IMR-90 (cell line): ENCODE data around the gene SLC4A7. TPM values are rescaled to one million over a fixed set of nuclear protein-coding genes. Genes with fewer than 3 reads are reported as not detected.

Experiments used
- ATAC-seq: fragments of 200-7000 bp; cut with Tn5 transposase; 2 replicates; pipeline ENCODE4 v1.9.1; 2020; ENCODE audit warnings: low read depth, mild to moderate bottlenecking, moderate library complexity
- BruUV-seq: library from RNA; stranded (reverse); fragments of 400-500 nt; replicated peaks from 2 replicates; lab custom pipeline; 2021; lab: Mats Ljungman, UMichigan
- CTCF ChIA-PET: fragments of 300-600 bp; formaldehyde crosslinking; extraction: SDS; loops from one replicate; lab custom pipeline; 2021; ENCODE audit warnings: antibody characterized with exemption; lab: Yijun Ruan, JAX
- POLR2A ChIA-PET: fragments of 300-600 bp; sonication (Branson Sonifier 250); formaldehyde crosslinking; loops from one replicate; lab custom pipeline; 2022; ENCODE audit warnings: antibody characterized with exemption; ENCODE audit not compliant: unreplicated experiment; lab: Charles Lee
- DNase-seq: peaks from one replicate; pipeline ENCODE4 v3.0.0; 2013
- H2AFZ ChIP-seq: replicated peaks from 2 replicates; pipeline ENCODE3; 2013; ENCODE audit warnings: low read length, mild to moderate bottlenecking; ENCODE audit not compliant: poor library complexity
- H2AK5ac ChIP-seq: 2 replicates; pipeline ENCODE4 v1.6.1; 2013; ENCODE audit warnings: low read depth, low read length, inconsistent platforms
- H2AK9ac ChIP-seq: replicated peaks from 2 replicates; pipeline ENCODE3; 2013; ENCODE audit warnings: mild to moderate bottlenecking, low read depth, low read length, moderate library complexity; ENCODE audit not compliant: poor library complexity
- H2BK120ac ChIP-seq: 2 replicates; pipeline ENCODE4 v1.6.1; 2013; ENCODE audit warnings: low read depth, low read length, inconsistent platforms
- H2BK15ac ChIP-seq: 3 replicates; pipeline ENCODE4 v1.6.1; 2013; ENCODE audit warnings: low read depth, low read length, inconsistent platforms
- H2BK20ac ChIP-seq: 2 replicates; pipeline ENCODE4 v1.6.1; 2013; ENCODE audit warnings: low read depth, mild to moderate bottlenecking, inconsistent platforms, low read length, moderate library complexity
- H2BK5ac ChIP-seq: 2 replicates; pipeline ENCODE4 v1.6.1; 2013; ENCODE audit warnings: mild to moderate bottlenecking, low read depth, low read length, inconsistent platforms; ENCODE audit not compliant: poor library complexity, severe bottlenecking
- H3K14ac ChIP-seq: replicated peaks from 2 replicates; pipeline ENCODE4 v1.6.1; 2013; ENCODE audit warnings: low read depth, low read length, inconsistent platforms
- H3K18ac ChIP-seq: 2 replicates; pipeline ENCODE4 v1.6.1; 2013; ENCODE audit warnings: low read depth, low read length, control low read depth
- H3K23ac ChIP-seq: 2 replicates; pipeline ENCODE4 v1.6.1; 2013; ENCODE audit warnings: low read depth, low read length, inconsistent platforms
- H3K27ac ChIP-seq: 2 replicates; pipeline ENCODE4 v1.5.1; 2013; ENCODE audit warnings: mild to moderate bottlenecking, control low read depth, low read length; ENCODE audit not compliant: insufficient read depth
- H3K27me3 ChIP-seq: 2 replicates; pipeline ENCODE4 v1.6.1; 2013; ENCODE audit warnings: low read length; ENCODE audit not compliant: control insufficient read depth, insufficient read depth
- H3K36me3 ChIP-seq: 2 replicates; pipeline ENCODE4 v1.6.1; 2013; ENCODE audit warnings: low read length, mixed read lengths; ENCODE audit not compliant: control insufficient read depth, insufficient read depth
- H3K4ac ChIP-seq: 2 replicates; pipeline ENCODE4 v1.6.1; 2013; ENCODE audit warnings: low read depth, low read length, inconsistent platforms
- H3K4me1 ChIP-seq: 2 replicates; pipeline ENCODE4 v1.6.1; 2013; ENCODE audit warnings: low read length, mixed read lengths; ENCODE audit not compliant: control insufficient read depth, insufficient read depth
- H3K4me2 ChIP-seq: 2 replicates; pipeline ENCODE4 v1.6.1; 2013; ENCODE audit warnings: low read depth, mild to moderate bottlenecking, control low read depth, low read length, moderate library complexity
- H3K4me3 ChIP-seq: 2 replicates; pipeline ENCODE4 v1.5.1; 2013; ENCODE audit warnings: low read depth, mild to moderate bottlenecking, control low read depth, low read length, moderate library complexity; ENCODE audit not compliant: insufficient read depth
- H3K56ac ChIP-seq: 2 replicates; pipeline ENCODE4 v1.6.1; 2013; ENCODE audit warnings: low read length, inconsistent platforms; ENCODE audit not compliant: insufficient read depth; ENCODE audit errors: extremely low read depth
- H3K79me1 ChIP-seq, 2 experiments: 2 replicates each; pipeline ENCODE4 v1.6.1; 2013; ENCODE audit warnings: low read length in 2 of 2, inconsistent platforms in 1 of 2, low read depth in 1 of 2
- H3K9ac ChIP-seq: 2 replicates; pipeline ENCODE4 v1.6.1; 2013; ENCODE audit warnings: low read depth, low read length, control low read depth
- H3K9me1 ChIP-seq: 2 replicates; pipeline ENCODE4 v1.6.1; 2013; ENCODE audit warnings: low read length, inconsistent platforms; ENCODE audit not compliant: insufficient read depth
- H3K9me3 ChIP-seq: 2 replicates; pipeline ENCODE4 v1.6.1; 2013; ENCODE audit warnings: low read length; ENCODE audit not compliant: control insufficient read depth, insufficient read depth
- H4K20me1 ChIP-seq: 2 replicates; pipeline ENCODE4 v1.6.1; 2013; ENCODE audit warnings: low read length, inconsistent platforms; ENCODE audit not compliant: insufficient read depth
- H4K5ac ChIP-seq: 2 replicates; pipeline ENCODE4 v1.6.1; 2013; ENCODE audit warnings: mild to moderate bottlenecking, low read depth, low read length, control low read depth
- H4K8ac ChIP-seq, 2 experiments: 2 replicates each; pipeline ENCODE4 v1.6.1; 2013; ENCODE audit warnings: low read depth in 2 of 2, low read length in 2 of 2, control low read depth in 1 of 2, inconsistent platforms in 1 of 2
- H4K91ac ChIP-seq: 2 replicates; pipeline ENCODE4 v1.6.1; 2013; ENCODE audit warnings: low read depth, low read length, inconsistent platforms; ENCODE audit not compliant: insufficient read depth
- BHLHE40 ChIP-seq: fragments of 150-350 bp; IDR thresholded peaks from 2 replicates; pipeline ENCODE4 v1.6.1; 2016; ENCODE audit warnings: mild to moderate bottlenecking, low read depth, low read length
- CEBPB ChIP-seq: IDR thresholded peaks from 2 replicates; pipeline ENCODE4 v1.6.1; 2012; ENCODE audit warnings: low read depth, low read length, improper control_type of control experiment
- CHD1 ChIP-seq: IDR thresholded peaks from 2 replicates; pipeline ENCODE4 v1.6.1; 2012; ENCODE audit warnings: low read depth, low read length, improper control_type of control experiment
- CTCF ChIP-seq: conservative IDR thresholded peaks from 2 replicates; pipeline ENCODE4 v1.5.1; 2012; ENCODE audit warnings: mild to moderate bottlenecking, low read depth, low read length, improper control_type of control experiment
- ELK1 ChIP-seq: fragments of 150-350 bp; IDR thresholded peaks from 2 replicates; pipeline ENCODE4 v1.6.1; 2016; ENCODE audit warnings: low read depth, mild to moderate bottlenecking, low read length, moderate library complexity, borderline replicate concordance
- FOS ChIP-seq: fragments of 150-350 bp; IDR thresholded peaks from 2 replicates; pipeline ENCODE4 v1.6.1; 2016; ENCODE audit warnings: low read depth, low read length
- MAFK ChIP-seq: IDR thresholded peaks from 2 replicates; pipeline ENCODE4 v1.6.1; 2012; ENCODE audit warnings: low read depth, low read length, improper control_type of control experiment
- MAZ ChIP-seq: IDR thresholded peaks from 2 replicates; pipeline ENCODE4 v1.6.1; 2012; ENCODE audit warnings: low read depth, mild to moderate bottlenecking, low read length, improper control_type of control experiment, moderate library complexity, borderline replicate concordance
- MXI1 ChIP-seq: IDR thresholded peaks from 2 replicates; pipeline ENCODE4 v1.6.1; 2012; ENCODE audit warnings: low read depth, mild to moderate bottlenecking, low read length, moderate library complexity, borderline replicate concordance
- NFE2L2 ChIP-seq: fragments of 150-350 bp; IDR thresholded peaks from 2 replicates; pipeline ENCODE4 v1.6.1; 2016; ENCODE audit warnings: low read depth, mild to moderate bottlenecking, low read length
- POLR2A ChIP-seq: IDR thresholded peaks from 2 replicates; pipeline ENCODE4 v1.6.1; 2012; ENCODE audit warnings: mild to moderate bottlenecking, low read depth, low read length
- SMC3 ChIP-seq: fragments of 150-350 bp; IDR thresholded peaks from 2 replicates; pipeline ENCODE4 v1.6.1; 2016; ENCODE audit warnings: low read depth, mild to moderate bottlenecking, antibody characterized with exemption, low read length, moderate library complexity
- WGBS, 2 experiments: methylation state at CpG; one replicate each; pipeline versions ENCODE4 v1.1.5 to v1.1.7; 2013; ENCODE audit warnings: missing lambda C conversion rate in 2 of 2; ENCODE audit not compliant: insufficient read length in 1 of 2; ENCODE audit errors: extremely low coverage in 2 of 2; 5-methylcytosine and 5-hydroxymethylcytosine counted together
- dilution Hi-C: fragments of 300-500 bp; cut with HindIII; formaldehyde crosslinking; loops from one replicate; pipeline ENCODE4 v1.14.3; 2018; ENCODE audit warnings: low sequenced_read_pairs; ENCODE audit not compliant: unreplicated experiment
- in situ Hi-C: fragments of 300-500 bp; cut with MboI; formaldehyde crosslinking; loops from 3 replicates; pipeline ENCODE4 v1.14.3; 2019; ENCODE audit warnings: low sequenced_read_pairs, inconsistent platforms, mixed read lengths
- intact Hi-C: fragments of 100-400 bp; cut with micrococcal nuclease; formaldehyde crosslinking; loops from 2 replicates; pipeline ENCODE4 v1.10.0; 2022
- polyA plus RNA-seq, 3 experiments: library from polyadenylated mRNA; depleted of rRNA; stranded (reverse); fragments of >200 nt; gene quantifications; 2 replicates each; pipeline ENCODE4 v1.2.3, GENCODE V29; 2012; ENCODE audit warnings: low replicate concordance in 1 of 3
- total RNA-seq: library from RNA; depleted of rRNA; stranded (reverse); fragments of >200 nt; gene quantifications from 2 replicates; pipeline ENCODE4 v1.2.3, GENCODE V29; 2012

SLC4A7 gene
- total and polyA plus RNA-seq, 2 of the 4 experiments (the other 2 are of a cell fraction), result 17.7 to 50.4 TPM

GRCh38 chr3:27326629-27327545 lies 157.3 kb downstream of the SLC4A7 start (continued):
- no peak for TF ChIP-seq NFE2L2
- peak; percentile 84; the same call in 1 of the 2 replicates for TF ChIP-seq MXI1
- TF ChIP-seq SMC3, result no peak

GRCh38 chr3:27326202-27326601 lies 158.0 kb downstream of the SLC4A7 start:
- Histone ChIP-seq H2BK5ac (peak overlapping the region; percentile 96), H2BK120ac (peak overlapping the region; percentile 99), H2AK9ac (no peak overlapping the region), H3K4me1 (peaks cover 22% of the 10 kb centered on the region), H3K36me3 (no peaks in the 10 kb centered on the region; the same call in 1 of the 2 replicates), H2AFZ (no peak overlapping the region), H2BK15ac (peak overlapping the region; percentile 99; the same call in 1 of the 3 replicates), H2BK20ac (peak overlapping the region; percentile 99), H3K4me3 (no peak overlapping the region), H3K18ac (peak overlapping the region; percentile 84), H3K4me2 (peak overlapping the region; percentile 82; the same call in 1 of the 2 replicates), H3K9me1 (peaks cover 23% of the 10 kb centered on the region), H4K5ac (no peak overlapping the region; the same call in 1 of the 2 replicates), H3K14ac (no peak overlapping the region; the same call in 1 of the 2 replicates), H3K27ac (peak overlapping the region; percentile 97; the same call in 1 of the 2 replicates), H2AK5ac (no peak overlapping the region), H3K9me3 (no peaks in the 10 kb centered on the region), H4K20me1 (no peaks in the 10 kb centered on the region), H4K8ac (peak overlapping the region; percentile 72 to 93; a peak in 3 of 4 replicates), H3K56ac (peak overlapping the region; percentile 84; the same call in 1 of the 2 replicates), H3K4ac (peak overlapping the region; percentile 95), H3K9ac (no peak overlapping the region), H3K23ac (peak overlapping the region; percentile 90; the same call in 1 of the 2 replicates), H3K79me1 (peaks cover 0 to 11% of the 10 kb centered on the region in 2 experiments; a peak in 3 of 4 replicates), H3K27me3 (no peaks in the 10 kb centered on the region), H4K91ac (peak overlapping the region; percentile 64)
- BruUV-seq, result no TSS peak
- POLR2A ChIA-PET, result no interaction called here
- peak; percentile 60 for ATAC-seq
- peak; percentile 62 for DNase-seq
- in situ Hi-C loops, result no loop called here
- WGBS, 2 experiments, result no CpG with 5 or more reads among the region's 1 CpG
- intact Hi-C loops, result loop anchor here (1.0 kb wide), 2 partner anchors 14 to 43 kb away; partner anchors contain the start of gene NEK10
- dilution Hi-C loops, result no loop called here
- CTCF ChIA-PET, result interaction anchor here (0.6 to 1.6 kb wide), 2 partner anchors 8 to 72 kb away, joined by 3 to 4 read pairs; no protein-coding TSS in a partner anchor
- TF ChIP-seq CHD1, result no peak
- no peak for TF ChIP-seq NFE2L2
- no peak for TF ChIP-seq MAZ
- TF ChIP-seq ELK1, result no peak
- TF ChIP-seq MAFK, result no peak; the same call in 1 of the 2 replicates
- TF ChIP-seq CEBPB, result no peak
- TF ChIP-seq BHLHE40, result no peak
- no peak for TF ChIP-seq CTCF
- no peak for TF ChIP-seq MXI1
- TF ChIP-seq POLR2A, result no peak
- TF ChIP-seq FOS, result no peak; the same call in 1 of the 2 replicates
